SK-MEL-5 (cell line): ENCODE data around the gene CAMTA1. TPM values are rescaled to one million over a fixed set of nuclear protein-coding genes. Genes with fewer than 3 reads are reported as not detected.
"Not testable (repeated sequence)": the region's sequence is repeated elsewhere in the genome, so short reads cannot be mapped to it uniquely, and the experiment has no call there.

Experiments used
- DNase-seq: peaks from one replicate; pipeline ENCODE4 v3.0.0-alpha.2; 2016; ENCODE audit warnings: low read depth, low spot score
- in situ Hi-C: cut with HindIII; loops from 2 replicates; pipeline ENCODE4 v1.10.0; 2016; ENCODE audit warnings: low sequenced_read_pairs, high pct_unique_total_duplicates, low pct_unique_long_range_greater_than_20kb
- total RNA-seq: library from RNA; depleted of rRNA; stranded (reverse); fragments of >200 nt; shearing (Covaris generic); gene quantifications from 2 replicates; pipeline ENCODE4 v1.2.3, GENCODE V29; 2014

Gene CAMTA1
- total RNA-seq, 1 experiment from 2014 or later: 47.4 TPM

DNA sequence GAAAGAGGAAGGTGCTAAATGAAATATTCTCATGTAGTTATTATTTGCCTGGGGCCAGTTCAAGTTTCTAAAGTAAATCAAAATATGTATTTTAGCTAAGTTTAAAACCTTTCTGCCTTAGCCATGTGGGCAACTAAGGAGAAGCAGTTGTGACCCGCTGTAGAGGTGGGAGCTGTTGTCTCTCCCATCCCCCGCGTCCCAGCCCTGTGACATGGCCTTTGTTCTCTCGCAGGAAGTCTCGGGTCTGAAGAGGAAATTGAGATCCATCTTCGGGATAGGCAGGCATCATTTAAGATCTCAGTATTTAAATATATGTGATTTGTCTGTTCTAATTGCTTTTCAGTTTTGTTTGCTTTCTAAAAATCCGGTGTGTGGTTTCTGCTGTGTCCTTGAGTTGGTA is 121.5 kb downstream of the CAMTA1 start:
- in situ Hi-C loops: no loop called here
- DNase-seq: no peak

DNA sequence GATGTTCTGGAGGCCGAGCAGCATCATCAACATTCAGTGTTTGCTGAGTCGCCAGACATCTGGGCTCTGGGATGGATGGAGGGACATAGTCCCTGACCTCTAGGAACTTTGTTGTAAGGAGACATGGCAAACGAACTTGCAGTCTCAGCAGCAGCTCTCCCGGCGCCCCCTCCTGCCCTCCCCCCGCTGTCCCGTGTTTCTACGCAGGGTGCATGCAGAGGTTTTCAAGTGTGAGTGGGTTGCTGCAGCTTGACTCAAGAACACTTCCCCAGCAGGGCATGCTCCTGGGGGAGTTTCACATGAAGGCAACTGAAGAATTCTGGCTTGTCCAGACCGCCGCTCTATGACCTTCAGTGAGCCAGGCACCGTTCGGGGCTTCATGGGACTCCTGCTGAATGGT is 121.9 kb downstream of the CAMTA1 start:
- in situ Hi-C loops: no loop called here
- DNase-seq: no peak

DNA sequence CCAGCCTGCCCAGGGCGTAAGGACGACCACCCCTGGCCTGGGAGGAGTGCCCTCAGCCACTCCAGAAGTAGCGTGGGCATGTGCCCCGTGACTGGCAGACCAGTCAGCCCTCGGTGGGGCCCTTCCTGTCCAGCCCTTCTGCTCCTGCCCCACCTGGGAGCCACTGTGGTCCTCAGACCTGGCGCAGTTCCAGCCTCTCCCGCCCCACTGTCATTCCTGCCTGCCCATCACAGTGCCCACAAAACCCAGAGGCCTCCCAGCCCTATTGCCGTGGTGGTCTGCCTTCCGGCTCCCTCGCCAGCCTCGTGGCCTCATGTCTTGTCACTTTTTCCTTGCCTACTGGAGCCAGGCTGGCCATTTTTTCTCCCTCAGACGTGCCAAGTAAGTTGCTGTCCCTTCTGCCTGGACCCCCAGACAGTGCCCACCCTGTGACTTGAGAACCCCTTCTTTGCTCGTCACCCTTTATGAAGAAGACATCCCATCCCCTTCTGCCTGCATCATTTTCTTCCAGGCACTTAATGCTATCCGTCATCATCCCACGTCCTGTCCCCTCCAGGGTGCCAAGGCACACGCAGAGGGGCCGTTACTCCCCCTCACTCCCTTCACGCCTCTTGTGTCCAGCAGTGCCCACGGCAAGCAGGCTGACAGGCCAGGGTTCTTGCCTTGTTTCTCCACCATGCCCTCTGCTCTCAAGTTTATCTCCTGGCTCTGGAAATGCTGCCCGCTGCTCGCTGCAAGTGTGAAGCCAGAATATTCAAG is 122.6 kb downstream of the CAMTA1 start:
- no peak for DNase-seq
- in situ Hi-C loops: no loop called here

DNA sequence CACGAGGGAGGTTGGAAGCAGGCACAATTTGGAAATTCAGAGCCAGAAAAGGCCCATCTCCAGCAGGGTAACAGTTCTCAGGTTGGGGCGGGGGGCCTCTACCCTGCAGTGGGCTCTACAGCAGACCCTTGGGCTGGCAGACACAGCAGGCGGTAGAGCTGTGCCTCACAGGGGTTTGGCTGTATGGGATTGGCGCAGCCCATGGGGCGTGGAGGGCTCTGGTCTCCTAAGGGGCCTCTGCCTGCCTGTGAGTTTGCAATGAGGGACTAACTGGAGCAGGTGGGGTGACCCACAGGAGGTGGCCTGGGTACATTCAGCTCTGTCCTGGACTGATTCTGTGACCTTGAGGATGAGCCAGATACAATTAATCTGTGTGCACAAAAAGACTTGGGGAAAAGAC is 124.1 kb downstream of the CAMTA1 start:
- in situ Hi-C loops: no loop called here
- DNase-seq: no peak

DNA sequence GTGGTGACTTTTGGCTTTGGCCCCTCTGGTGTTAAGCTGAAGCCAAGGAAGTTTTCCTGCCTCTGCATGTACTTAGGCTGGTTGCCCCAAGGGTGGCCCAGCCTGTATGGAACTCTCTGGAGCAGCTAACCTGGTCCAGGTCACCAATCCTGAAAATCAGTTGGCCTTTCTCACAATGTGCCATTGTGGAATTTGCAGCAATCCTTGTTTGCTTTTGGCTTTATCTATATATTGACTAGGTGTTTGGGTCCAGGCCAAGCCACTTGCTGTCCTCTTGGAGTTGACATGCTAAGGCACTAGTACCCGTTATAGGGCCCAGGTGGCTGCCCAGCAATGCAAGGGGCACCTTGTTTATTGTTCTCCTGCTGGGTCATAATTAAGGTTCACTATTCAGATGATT is 124.6 kb downstream of the CAMTA1 start:
- no peak for DNase-seq
- in situ Hi-C loops: no loop called here

DNA sequence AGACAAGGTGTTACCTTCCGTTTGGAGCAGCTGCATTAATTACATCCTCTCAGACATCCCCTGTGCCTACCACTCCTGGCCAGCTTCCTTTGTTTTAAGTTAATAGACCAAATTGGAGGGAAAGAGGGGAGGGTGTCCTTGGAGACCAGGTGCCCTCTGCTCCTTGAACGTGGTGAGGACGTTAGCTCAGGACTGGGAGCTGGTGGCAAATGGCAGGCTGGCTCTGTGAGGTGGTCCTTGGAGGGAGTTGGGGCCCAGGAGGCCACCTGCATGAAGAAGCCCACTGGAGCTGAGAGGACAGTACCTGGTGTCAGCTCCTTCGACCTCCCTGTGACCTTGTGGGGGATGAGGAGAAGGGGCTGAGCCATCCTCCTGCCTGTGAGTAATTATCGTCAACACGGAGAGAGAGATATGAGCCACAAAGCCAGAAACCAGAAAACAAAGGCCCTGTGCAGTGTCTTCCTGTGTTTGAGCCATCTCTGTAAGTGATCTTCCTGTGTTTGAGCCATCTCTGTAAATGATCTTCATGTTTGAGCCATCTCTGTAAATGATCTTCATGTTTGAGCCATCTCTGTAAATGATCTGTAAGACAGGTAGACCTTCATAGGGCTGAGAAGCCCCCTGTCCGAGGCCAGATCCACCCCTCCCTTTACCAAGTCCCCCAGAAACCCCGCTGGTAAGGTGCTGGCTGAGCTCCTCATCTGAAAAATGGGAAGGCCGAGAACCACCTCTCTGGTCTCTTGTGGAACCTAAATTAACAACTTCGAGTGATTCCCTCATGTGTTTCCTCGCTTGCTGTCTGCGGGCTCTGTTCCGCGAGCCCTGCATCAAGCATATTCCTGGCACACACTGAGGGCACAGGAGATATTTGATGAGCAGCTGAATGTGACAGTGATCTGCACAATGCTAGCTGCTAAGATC is 126.0 kb downstream of the CAMTA1 start:
- in situ Hi-C loops: no loop called here

DNA sequence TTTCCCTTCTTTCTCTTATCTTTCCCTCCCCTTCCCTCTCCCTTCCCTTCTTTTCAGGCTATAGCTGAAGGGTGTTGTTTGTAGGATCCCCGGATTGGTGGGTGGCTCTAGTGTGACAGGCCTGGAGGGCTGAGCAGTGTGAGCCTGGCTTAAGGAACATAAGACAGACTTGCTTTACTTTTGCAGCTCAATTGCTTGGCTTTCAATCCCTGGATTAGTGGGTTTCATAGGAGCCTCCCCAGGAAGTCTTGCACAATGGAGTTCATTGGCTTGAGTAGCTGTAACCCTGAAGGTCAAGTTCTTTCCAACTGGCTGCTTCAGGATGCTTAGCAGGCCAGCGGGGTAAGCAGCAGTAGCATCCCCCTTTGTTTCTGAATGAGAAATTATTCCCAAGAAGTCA is 126.7 kb downstream of the CAMTA1 start:
- in situ Hi-C loops: no loop called here
- no peak for DNase-seq

More for the DNA sequence above, 126.0 kb downstream of the CAMTA1 start:
- DNase-seq: no peak

DNA sequence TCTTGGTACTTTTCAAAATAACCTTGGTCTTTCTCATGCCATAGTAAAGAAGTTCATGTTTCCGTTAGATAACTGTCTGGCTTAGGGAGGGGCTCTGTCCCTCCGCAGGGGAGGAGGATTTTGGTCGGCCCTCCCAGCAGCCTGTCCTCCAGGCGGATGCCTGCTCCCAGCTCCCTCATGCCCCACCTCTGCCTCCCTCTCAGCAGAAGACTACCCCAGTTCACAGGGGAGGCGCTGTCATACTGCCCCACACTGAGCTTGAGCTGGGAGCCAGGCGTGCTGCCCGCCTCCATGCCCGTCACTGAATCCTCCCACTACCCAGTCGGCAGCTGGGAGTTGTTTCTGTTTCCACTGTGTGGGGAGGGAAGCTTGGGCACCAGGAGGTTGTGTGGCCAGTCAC is 127.3 kb downstream of the CAMTA1 start:
- in situ Hi-C loops: no loop called here
- DNase-seq: no peak

DNA sequence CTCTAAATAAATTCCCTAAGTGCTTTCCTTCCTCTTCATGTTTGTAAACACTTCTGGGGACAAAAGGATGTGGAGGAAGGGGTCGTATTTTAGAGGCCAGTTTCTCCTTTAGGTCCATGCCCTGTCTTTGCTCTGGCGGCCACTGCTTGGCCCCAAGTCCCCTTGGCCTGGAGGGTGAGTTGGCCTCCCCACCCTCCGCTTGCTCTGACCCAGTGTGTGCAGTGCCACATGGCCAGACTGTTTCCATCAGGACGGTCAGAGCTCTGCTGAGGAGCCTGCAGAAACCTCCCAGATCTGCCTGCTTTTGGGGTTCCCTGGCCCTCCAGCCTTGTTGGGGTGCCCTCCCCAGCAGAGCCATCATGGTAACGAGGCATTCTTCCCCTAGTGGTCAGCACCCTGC is 127.8 kb downstream of the CAMTA1 start:
- in situ Hi-C loops: no loop called here
- no peak for DNase-seq

DNA sequence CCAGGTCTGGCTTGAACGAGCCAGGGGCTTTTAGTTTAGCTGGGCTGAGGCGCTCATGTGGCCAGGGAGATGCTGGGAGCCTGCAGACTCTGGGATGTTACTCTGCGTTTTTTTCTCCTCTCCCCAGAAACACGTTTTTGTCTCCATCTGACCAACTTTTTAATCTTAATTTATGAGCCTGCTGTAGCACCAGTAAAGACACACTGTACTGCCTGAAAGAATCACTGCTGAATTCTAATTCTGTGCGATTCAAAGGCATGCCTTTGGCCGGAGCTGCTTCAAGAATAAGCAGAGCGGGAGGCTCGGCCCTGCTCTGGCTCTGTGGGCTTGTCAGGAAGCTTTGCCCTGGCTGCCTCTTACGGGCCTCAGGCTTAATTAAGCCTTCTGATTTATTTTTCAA is 129.5 kb downstream of the CAMTA1 start:
- DNase-seq: no peak
- in situ Hi-C loops: no loop called here

DNA sequence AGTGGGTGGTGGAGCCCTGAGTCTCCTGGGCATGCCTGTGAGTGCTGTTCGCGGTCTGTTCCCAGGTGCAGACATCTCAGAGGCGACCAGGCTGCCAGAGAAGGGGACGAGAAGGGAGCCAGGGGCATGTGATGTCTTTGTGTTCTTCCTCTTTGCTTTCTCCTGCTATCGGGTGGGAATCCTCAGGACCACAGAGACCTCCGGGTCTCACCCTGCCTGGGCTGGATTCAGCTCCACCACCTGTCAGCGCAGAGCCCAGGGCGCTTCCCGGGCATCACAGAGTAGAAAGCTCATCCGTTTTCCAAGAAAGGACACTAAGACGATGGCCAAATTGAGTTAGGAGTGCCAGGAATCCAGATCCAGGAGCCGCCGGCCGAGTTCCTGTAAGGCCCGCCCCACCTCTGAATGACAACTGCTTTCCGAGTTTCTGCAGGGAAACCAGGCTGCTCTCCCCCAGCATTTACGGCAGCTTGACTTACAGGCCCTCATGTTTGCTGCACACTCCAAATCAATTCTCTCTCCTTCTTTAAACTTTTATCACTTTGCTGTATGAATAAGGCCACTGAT is 130.8 kb downstream of the CAMTA1 start:
- in situ Hi-C loops: no loop called here
- DNase-seq: no peak

DNA sequence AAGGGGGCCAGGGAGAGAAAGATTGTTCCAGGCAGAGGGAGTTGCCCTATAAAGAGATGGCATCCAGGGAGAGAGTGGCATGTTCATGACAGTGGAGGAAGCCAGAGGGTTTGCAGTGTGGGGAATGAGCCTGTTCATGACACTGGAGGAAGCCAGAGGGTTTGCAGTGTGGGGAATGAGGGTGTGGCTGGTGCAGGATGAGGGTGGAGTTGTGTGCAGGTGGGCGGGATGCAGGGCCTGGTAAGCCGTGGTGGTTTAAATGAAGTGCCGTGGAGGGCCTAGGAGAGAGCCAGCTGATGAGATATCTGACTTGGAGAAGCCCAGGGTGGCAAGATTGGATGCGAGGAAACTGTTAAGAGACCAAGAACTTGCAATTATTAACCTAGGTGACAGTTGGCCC is 131.8 kb downstream of the CAMTA1 start:
- no peak for DNase-seq
- in situ Hi-C loops: no loop called here

DNA sequence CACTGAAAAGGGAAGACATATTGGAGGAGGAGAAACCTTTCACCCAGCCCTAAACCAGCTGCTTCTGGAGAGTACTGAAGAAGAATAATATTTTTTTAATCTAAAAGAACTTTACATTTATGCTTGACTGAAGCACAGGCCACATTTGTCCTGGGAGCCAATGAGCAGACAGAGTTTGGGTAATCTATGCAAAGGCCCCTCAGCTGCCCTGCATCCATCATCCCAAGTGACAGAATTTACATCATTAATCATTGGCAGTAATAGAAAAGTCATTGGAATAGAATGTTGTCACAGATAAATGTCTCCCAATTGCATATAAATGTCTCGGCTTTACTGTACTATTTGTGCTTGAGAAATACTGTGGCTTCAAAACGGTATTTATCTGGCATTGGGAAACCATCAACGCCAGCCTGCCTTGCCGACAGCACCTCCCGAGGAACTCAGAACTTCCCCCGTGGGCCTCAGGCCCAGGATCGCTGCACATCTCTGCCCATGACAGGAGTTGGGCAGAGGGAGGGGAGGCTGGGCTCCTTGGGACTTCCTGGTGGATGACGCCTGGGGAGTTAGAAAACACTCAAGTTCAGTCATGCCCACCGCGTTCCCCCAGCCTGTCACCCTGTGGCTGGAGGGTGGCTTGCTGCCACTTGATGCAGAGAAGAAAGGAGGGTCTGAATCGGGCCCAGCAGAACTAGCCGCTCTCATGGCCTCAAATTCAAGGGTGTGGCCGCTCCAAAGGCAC is 133.1 kb downstream of the CAMTA1 start:
- in situ Hi-C loops: no loop called here
- DNase-seq: no peak

DNA sequence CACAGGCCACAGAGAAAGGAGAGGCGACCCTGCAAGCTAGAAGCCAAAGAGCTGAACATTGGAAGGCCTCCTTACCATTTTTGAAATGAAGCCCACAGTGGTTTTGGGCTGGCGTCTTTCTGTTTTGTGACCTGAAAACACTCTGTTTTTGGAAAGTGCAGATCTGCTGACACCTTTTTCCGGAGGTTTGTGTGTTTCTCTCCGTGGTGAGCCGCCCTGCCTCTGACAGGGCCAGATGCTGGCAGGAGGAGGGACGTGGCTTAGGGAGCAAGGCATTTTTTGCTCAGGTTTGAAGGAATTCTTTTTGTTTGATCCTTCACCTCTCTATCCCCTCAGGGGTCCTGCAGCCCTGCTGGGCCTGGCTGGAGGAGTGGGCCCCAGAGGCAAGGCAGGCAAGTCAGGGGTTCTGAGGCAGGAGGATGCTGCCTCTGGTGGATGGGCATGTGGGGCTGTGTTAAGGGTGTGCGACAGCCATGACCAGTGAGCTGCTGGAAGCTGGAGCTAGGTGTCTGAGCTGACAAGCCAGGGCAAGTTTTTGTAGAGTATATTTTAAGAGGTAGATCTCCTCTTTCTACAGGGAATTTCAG is 133.8 kb downstream of the CAMTA1 start:
- in situ Hi-C loops: no loop called here
- no peak for DNase-seq

DNA sequence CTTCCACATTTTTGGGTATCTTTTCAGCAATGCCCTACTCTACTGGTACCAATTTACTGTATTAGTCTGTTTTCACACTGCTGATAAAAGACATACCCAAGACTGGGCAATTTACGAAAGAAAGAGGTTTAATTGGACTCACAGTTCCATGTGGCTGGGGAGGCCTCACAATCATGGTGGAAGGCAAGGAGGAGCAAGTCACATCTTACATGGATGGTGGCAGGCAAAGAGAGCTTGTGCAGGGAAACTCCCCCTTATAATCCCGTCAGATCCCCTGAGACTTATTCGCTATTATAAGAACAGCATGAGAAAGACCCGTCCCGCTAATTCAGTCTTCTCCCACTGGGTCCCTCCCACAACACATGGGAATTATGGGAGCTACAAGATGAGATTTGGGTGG is 136.3 kb downstream of the CAMTA1 start:
- DNase-seq, in situ Hi-C loops: not testable (repeated sequence)

DNA sequence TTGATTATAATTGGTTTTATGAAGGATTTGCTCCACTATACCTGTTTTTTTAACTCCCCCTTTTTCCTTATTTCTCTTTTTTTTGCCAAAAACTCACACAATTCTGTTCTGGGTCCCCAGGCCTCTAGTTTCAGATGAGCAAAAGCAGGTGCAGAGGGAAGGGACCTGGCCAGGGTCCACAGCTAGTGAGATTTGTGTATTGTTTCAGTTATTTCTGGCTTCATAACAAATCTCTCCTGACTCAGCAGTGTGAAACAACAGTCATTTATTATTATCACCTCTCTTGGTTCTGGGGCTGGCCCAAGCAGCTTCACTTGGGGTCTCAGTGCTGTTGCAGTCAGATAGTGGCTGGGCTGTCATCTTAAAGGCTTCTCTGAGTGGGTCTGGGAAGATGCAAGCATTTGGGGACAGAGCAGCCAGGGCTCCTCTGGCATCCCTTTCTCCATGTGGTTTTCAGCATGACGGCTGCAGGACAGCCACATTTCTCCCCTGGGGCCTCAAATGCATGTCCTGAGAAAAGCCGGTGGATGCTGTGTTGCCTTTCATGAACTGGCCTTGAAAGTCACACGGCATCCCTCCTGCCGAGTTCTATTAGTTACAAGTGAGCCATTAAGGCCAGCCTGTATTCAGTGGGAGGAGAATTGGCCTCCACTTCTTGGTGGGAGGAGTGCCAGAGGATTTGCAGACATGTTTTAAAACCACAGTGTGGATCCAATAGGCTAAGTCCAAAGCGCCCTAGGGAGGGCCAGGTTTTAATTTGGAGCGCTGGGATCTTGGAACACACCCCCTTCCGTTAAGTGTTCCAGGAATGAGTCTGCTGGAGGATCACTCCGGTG is 137.1 kb downstream of the CAMTA1 start:
- DNase-seq: peak; percentile 6
- in situ Hi-C loops: no loop called here

DNA sequence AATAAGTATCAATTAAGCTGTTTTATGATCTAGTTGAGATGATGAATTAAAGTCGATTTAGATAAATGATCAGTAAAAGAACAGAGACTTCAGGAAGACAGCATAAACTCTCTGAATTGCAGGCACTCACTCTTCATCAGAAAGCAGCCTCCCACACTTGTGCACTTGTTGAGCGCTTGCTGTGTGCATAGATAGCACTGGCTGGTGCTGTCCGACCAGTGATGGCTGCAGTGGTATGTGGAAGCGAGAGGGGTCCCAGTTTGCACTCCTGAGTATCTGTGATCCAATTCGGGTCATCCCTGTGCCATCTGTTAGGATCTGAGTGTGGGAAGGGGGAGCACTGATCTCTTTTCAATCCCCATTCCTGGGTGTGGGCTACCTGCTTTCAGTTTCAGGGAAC is 137.8 kb downstream of the CAMTA1 start:
- in situ Hi-C loops: no loop called here
- no peak for DNase-seq
